ENCODE results near the gene UQCC5.

The UQCC5 gene

DNA sequence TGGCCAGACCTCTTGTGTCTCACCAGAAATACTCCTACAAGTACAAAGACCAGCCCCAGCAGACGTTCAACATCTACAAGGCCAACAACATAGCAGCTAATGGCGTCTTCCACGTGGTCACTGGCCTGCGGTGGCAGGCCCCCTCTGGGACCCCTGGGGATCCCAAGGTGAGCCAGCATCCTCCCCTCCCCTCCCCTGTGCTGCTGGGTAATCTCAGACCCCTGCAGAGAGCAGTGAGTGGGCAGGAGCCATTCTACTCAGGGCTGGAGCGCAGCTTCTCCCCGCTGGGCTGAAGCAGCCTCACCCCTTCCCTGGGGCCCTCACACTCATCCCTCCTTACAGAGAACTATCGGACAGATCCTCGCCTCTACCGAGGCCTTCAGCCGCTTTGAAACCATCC is 31.4 kb upstream of the UQCC5 start:
- DNase-seq, result no peak

DNA sequence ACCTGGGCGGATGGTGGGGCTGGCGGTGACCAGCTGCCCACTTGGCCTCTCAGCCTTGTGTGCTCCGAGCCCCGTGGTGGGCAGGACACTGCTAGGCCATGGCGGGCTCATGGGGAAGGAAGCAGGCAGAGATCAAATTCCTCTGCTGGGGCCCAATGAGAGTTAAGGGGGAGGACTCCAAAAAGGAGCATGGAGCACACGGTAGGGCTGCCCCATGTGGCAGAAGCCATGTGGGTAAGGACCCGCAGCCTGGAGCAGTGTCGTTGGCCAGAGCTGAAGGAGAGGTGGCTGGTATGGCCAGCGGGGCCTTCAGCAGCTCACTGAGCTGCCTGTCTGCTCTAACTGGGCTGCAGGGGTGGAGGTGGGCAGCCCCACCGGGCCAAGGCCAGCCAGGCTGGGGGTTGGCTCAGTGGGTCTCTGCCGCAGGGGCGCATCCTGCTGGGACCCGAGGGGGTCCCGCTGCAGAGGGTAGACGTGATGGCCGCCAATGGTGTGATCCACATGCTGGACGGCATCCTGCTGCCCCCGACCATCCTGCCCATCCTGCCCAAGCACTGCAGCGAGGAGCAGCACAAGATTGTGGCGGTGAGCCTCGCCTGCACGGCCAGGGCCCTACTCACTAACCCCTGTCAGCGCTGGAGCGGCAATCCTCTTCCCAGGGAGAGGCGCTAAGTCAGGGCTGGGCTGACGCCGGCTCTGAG is 30.0 kb upstream of the UQCC5 start:
- no peak for DNase-seq

DNA sequence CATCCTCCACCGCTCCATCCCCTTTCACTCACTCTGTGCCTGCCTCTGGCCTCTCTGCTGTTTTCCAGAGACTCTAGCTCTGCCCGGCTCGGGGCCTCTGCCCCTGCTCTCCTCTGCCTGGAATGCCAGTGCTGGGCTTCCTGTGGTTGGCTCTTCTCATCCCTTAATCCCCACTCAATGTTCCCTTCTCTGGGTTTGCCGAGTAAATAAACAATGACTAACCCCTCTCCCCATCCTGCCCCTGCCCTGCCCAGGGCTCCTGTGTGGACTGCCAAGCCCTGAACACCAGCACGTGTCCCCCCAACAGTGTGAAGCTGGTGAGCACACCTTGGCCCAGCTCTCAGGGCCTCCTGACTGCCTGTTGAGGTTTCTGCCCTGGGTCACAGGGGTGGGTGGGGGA is 29.0 kb upstream of the UQCC5 start:
- no peak for DNase-seq

DNA sequence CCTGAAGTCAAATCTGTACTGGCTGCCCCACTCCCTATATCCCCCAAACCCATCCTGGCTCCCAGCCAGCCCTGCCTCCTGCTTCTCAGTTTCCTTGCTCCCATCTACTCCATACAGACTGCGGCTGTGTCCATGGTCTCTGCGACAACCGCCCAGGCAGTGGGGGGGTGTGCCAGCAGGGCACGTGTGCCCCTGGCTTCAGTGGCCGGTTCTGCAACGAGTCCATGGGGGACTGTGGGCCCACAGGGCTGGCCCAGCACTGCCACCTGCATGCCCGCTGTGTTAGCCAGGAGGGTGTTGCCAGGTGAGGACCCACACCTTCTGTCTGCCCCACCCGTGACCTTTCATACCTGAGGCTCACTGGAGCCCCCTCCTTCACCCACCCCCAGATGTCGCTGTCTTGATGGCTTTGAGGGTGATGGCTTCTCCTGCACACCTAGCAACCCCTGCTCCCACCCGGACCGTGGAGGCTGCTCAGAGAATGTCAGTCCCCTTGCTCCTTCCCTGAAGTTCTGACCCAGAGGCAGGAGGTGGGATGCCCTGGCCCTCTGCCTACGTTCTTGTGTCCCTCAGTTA is 26.6 kb upstream of the UQCC5 start:
- no peak for DNase-seq

DNA sequence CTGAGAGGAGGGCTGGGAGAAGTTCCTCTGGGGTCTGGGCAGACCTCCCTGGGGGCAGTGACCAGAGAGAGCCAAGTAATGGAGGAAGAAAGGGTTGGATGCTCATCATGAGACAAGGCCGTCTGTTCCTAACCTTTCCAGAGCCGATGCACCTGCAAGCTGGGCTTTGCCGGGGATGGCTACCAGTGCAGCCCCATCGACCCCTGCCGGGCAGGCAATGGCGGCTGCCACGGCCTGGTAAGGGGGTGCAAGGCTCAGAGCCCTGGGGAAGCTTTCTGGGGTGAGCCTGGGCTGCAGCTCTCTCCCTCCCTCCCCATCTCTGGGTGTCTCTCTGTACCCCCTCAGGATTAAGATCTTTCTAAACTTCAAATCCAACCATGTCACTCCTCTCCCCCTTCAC is 24.9 kb upstream of the UQCC5 start:
- no peak for DNase-seq

DNA sequence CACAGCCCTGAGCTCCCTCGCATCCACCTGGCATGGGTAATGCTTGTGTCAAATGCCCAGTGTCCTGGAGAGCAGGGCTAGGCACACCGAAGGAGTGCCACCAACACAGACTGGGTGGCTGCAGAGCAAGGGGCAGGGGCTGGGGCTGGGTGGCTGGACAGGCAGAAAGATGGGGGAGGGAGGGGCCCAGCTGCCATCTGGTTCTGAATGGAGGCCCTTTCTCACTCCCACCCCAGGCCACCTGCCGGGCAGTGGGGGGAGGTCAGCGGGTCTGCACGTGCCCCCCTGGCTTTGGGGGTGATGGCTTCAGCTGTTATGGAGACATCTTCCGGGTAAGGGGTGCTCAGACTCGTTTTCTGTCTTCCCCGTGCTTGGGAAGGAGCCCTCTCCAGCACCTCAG is 24.3 kb upstream of the UQCC5 start:
- no peak for DNase-seq

DNA sequence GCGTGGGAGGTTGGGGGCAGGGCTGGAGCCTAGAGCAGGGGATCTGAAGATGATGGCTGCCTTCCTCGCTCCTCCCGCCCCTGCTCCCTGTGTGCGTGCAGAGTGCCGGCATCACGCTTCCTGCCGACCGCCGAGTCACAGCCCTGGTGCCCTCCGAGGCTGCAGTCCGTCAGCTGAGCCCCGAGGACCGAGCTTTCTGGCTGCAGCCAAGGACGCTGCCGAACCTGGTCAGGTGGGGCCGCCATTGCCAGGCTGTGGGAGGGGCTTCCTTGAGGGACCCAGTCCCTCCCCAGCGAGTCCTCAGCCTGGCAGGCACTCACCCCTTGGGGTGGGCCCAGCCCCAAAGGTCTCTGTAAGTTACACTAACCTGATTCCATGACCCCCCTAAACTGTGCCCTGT is 23.7 kb upstream of the UQCC5 start:
- DNase-seq, result no peak

DNA sequence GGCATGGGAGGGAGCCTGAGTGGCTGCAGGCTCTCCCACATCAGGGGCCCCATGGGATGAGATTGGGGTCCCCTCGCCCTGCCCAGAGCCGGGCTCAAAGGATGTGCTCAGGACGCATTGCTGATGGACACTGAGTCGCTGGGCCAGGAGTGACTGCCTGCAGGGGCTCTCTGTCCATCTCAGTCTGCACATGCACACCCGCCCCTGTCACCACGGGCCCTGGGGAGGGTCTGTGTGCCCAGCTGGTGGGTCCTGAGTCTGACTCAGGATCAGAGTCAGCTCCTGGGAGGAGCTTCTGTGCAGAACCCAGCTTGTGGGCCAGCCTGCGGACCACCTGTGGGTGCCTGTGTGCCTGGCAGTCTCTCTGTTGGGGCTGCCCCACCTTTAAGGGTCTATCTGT is 23.1 kb upstream of the UQCC5 start:
- no peak for DNase-seq

DNA sequence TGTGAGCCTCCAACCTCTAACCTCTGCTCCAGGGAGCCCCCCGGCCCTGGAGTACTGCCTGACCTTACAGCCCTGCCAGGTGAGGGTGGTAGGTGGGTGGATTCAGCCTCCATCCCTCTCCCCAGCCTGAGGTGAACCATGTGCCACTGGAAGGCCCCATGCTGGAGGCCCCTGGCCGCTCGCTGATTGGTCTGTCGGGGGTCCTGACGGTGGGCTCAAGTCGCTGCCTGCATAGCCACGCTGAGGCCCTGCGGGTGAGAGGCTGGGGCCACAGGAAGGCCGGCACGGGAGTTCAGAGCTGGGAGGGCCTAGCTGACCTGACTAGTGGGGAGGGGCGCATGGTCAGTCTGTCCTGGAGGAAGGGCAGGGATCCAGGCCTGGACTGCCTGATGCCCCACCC is 21.8 kb upstream of the UQCC5 start:
- DNase-seq, result no peak

DNA sequence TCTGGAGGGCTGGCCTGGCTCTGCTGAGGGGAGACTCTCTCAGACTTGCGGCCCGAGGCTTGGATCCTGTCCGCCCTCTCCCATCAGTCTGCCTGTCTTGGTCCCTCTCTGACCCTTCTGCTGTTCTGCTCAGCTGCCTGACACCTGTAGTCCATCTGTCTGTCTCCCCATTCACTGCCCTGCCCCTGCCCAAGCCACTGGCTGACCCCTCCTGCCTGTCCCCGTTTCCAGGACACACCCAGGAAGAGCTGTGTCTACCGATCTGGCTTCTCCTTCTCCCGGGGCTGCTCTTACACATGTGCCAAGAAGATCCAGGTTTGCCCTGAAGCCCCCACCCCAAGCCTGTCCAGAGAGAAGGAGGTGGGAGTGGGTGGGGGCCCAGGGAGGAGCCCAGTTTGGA is 21.2 kb upstream of the UQCC5 start:
- DNase-seq, result no peak

DNA sequence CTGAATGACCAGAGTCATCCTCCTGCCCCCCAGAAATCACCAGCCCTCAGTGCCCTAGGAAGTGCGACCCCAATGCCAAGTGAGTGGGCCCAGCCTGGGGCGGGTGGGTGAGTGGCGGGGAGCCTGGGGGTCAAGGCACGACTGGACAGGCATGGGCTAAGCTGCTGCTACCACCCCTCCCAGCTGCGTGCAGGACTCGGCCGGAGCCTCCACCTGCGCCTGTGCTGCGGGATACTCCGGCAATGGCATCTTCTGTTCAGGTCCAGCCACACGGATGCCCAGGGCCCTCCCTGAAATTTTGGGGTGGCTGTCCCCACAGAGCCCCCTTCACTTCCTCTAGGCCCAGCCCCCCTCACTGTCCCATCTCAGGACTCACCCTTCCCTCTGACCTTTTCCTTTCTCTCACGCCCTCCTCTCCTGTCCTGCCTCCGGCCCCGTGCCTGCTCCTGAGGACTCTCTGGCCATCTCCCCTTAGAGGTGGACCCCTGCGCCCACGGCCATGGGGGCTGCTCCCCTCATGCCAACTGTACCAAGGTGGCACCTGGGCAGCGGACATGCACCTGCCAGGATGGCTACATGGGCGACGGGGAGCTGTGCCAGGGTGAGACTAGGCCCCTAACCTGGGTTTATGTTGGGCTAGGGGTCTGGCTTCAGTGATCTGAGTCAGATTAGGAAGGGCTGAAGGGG is 19.8 kb upstream of the UQCC5 start:
- DNase-seq, result no peak

DNA sequence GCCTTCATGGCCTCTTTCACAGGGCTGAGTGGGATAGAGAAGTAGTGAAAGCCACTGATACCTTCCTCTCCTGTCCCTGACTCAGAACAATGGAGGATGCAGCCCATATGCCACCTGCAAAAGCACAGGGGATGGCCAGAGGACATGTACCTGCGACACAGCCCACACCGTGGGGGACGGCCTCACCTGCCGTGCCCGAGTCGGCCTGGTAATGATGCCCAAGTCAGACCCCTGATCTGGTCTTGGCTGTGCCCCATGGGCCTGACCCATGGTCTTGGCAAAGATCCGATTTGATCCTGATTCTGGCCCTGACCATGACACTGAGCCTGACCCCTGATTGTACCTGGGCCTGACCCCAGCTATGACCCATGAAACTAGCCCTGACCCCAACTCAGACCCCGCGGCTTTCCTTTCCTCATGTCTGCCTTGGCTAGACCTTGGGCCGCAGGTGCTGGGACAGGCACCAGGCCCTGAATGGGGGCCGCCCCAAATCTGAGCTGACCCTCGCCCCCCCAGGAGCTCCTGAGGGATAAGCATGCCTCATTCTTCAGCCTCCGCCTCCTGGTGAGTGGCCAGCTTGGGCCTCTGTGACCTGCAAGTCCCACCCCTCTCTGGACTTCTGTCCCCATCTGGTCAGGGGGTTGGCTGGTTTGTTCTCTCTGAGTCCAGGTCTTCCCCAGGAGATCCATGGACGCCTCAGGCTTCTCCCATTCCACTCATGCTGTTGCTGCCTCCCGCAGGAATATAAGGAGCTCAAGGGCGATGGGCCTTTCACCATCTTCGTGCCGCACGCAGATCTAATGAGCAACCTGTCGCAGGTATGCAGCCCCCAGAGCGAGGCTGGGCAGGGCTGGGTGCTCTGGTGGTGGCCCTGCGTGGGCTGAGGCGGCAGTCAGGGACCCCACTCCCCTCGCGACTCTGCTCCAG is 18.3 kb upstream of the UQCC5 start:
- no peak for DNase-seq

DNA sequence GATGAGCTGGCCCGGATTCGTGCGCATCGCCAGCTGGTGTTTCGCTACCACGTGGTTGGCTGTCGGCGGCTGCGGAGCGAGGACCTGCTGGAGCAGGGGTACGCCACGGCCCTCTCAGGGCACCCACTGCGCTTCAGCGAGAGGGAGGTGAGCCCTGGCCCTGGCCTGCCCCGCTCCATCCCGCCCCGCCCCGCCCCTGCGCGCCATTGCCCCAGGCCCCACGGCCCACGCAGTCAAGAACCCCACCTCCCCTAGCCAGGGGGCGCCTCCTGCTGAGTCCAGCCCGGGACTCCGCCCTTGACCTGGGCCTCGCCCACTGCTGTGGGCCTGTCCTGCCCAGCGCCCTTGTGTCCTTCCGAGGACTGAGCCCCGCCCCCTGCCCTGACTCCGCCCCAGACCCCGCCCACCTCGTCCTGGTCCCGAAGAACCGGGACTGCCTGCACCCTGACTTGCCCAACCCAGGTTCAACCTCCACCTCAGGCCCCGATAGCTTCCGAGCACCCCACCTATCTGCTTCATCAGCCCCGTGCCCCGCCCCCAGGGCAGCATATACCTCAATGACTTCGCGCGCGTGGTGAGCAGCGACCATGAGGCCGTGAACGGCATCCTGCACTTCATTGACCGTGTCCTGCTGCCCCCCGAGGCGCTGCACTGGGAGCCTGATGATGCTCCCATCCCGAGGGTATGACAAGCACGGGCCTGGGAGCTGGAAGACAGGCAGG is 17.5 kb upstream of the UQCC5 start:
- peak; percentile 19 for DNase-seq

DNA sequence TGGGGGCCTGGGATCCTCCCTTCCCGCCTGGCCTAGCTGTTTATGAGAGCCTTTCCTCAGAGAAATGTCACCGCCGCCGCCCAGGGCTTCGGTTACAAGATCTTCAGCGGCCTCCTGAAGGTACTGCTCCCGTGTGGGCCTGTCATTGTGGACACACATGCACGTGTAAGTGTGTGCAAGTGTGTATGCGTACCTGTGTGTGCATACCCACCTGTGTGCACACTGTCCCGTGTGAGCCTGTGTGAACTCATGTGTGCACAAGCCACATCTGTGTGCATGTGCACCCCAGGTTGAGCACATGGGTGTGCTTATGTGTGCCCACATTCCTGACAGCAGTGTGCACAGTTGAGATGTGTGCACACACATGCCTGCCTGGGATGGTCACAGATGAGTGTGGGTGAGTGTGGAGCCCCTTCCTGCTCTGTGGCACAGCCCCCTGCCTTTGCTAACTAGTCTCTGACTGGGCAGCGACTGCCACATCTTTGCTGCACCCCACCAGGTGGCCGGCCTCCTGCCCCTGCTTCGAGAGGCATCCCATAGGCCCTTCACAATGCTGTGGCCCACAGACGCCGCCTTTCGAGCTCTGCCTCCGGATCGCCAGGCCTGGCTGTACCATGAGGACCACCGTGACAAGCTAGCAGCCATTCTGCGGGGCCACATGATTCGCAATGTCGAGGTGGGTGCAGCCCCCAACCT is 16.8 kb upstream of the UQCC5 start:
- no peak for DNase-seq

DNA sequence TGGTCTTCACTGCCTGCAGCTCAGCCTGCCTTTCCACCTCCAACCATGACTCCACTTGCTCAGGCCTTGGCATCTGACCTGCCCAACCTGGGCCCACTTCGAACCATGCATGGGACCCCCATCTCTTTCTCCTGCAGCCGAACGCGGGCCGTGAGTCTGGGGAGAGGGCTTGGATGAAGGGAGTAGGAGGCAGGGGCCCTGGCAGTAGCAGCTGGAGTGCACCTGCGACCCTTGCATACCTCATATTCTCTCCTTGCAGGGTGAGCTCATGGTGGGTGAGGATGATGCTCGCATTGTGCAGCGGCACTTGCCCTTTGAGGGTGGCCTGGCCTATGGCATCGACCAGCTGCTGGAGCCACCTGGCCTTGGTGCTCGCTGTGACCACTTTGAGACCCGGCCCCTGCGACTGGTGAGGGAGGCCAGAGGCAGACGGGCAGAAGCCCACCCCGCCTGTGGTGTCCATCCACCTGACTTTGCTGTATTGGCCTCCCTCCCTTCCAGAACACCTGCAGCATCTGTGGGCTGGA is 16.2 kb upstream of the UQCC5 start:
- no peak for DNase-seq

DNA sequence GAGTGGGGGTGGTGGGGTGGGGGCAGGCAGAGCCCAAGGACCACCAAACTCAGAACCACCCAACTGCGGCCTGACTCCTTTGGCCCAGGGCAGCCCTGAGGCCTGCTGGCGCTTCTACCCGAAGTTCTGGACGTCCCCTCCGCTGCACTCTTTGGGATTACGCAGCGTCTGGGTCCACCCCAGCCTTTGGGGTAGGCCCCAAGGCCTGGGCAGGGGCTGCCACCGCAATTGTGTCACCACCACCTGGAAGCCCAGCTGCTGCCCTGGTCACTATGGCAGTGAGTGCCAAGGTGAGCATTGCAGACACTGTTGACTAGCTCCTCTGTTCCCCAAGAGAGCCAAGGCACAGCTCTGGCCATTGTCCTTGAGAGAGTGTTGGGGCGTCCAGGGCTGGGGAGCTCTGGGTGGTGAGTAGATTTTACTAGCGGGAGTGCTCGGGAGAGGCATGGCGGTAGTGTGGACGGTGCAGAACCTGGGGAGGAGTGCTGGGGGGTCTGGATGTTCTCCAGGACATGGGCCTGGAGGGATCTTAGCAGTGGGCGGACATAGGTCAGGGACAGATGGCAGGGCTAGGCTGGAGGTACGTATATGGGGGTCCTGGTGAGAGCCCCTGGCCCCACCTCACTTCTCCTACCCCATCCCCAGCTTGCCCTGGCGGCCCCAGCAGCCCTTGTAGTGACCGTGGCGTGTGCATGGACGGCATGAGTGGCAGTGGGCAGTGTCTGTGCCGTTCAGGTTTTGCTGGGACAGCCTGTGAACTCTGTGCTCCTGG is 15.5 kb upstream of the UQCC5 start:
- DNase-seq, result no peak

DNA sequence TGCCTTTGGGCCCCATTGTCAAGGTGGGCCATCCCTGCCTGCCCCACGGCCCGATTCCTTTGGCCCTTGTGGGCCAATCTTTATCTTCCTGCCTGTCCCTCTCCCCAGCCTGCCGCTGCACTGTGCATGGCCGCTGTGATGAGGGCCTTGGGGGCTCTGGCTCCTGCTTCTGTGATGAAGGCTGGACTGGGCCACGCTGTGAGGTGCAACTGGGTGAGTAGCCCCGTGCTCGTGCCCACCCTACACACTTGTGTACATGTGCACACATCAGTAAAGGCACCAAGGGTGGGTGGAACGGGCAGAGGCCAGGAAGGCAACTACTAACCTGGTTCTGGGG is 14.9 kb upstream of the UQCC5 start:
- DNase-seq, result no peak

DNA sequence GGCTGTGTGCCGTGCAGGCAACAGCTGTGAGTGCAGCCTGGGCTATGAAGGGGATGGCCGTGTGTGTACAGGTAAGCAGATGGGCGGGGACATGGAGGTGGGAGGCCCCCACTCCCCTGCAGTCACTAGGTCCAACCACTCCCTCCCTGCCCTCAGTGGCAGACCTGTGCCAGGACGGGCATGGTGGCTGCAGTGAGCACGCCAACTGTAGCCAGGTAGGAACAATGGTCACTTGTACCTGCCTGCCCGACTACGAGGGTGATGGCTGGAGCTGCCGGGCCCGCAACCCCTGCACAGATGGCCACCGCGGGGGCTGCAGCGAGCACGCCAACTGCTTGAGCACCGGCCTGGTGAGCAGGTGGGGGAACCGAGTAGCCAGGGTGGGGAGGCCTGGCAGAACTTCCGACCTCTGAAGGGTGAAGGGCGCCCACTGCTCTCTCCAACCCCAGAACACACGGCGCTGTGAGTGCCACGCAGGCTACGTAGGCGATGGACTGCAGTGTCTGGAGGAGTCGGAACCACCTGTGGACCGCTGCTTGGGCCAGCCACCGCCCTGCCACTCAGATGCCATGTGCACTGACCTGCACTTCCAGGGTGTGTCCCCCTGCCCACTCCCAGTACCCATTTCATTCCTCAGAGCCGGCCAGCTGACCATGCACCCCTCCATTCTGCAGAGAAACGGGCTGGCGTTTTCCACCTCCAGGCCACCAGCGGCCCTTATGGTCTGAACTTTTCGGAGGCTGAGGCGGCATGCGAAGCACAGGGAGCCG is 14.3 kb upstream of the UQCC5 start:
- no peak for DNase-seq

DNA sequence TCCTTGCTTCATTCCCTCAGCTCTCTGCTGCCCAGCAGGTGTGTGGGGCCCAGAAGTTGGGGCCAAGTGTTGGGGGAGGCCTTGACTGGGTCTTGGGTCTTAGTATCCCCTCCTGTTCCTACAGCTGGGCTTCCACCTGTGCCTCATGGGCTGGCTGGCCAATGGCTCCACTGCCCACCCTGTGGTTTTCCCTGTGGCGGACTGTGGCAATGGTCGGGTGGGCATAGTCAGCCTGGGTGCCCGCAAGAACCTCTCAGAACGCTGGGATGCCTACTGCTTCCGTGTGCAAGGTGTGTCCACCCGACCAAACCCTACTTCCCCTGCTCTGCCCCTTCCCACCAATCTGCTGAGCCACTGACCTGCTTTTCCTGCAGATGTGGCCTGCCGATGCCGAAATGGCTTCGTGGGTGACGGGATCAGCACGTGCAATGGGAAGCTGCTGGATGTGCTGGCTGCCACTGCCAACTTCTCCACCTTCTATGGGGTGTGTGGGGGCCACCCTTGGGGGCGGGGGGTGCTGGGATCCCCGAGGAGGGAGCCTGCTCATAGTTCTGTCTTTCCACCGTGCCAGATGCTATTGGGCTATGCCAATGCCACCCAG is 13.7 kb upstream of the UQCC5 start:
- DNase-seq, result no peak
